ENCODE results near the gene ADM2. TPM values are rescaled to one million over a fixed set of nuclear protein-coding genes. Genes with fewer than 3 reads are reported as not detected.
A peak's percentile ranks its signal among the peaks of the same experiment; 100 is the strongest.

The ADM2 gene
- total RNA-seq, 1 donor from 2014 or later, result 1.7 TPM

DNA sequence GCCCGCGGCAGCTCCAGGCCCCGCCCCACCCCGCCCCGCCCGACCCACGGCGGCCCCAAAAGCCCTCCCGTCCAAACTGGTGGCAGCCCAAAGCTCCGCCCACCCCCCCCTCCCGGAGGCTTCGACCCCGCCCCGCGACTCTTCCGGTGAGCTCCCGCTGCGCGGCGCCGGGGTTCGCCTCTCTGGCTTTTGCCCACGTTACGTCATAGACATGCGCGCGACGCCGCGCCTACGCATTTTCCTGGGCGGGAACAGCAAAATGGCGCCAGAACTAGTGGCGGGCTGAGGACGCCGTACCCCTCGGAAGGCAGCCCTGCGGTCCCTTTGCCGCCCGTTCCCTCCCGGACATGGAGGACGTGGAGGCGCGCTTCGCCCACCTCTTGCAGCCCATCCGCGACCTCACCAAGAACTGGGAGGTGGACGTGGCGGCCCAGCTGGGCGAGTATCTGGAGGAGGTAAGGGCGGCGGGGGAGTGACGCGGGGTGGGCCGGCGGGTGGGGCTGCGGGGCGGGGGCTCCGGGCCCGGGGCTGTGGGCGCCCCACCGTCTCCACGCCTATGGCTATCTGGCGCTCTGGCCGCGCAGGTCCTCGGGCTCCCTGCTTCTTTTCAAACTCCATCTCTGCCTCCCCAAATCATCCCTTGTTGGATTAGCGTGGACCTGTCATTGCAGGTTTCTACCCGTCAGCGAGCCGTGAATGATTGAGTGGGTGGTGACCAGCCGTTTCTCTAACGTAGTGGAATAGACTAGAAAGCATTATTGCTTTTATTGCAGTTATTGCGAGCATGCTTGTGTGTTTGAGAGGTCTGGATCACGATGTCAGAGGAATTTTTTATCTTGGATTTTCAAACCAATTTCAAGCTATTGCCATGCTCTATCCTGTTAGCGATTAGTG lies 26.9 kb downstream of the ADM2 start, which contains the start of gene NCAPH2:
NCAPH2 (plus strand) TSS at position 234 of the 894 bp plus-strand sequence; CDS start at position 348, 114 bp downstream.
- TF ChIP-seq, protein P1, sequence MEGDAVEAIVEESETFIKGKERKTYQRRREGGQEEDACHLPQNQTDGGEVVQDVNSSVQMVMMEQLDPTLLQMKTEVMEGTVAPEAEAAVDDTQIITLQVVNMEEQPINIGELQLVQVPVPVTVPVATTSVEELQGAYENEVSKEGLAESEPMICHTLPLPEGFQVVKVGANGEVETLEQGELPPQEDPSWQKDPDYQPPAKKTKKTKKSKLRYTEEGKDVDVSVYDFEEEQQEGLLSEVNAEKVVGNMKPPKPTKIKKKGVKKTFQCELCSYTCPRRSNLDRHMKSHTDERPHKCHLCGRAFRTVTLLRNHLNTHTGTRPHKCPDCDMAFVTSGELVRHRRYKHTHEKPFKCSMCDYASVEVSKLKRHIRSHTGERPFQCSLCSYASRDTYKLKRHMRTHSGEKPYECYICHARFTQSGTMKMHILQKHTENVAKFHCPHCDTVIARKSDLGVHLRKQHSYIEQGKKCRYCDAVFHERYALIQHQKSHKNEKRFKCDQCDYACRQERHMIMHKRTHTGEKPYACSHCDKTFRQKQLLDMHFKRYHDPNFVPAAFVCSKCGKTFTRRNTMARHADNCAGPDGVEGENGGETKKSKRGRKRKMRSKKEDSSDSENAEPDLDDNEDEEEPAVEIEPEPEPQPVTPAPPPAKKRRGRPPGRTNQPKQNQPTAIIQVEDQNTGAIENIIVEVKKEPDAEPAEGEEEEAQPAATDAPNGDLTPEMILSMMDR (conservative IDR thresholded peaks at IDR 0.05), result no peak
- Mint-ChIP-seq H3K27me3 (ENCODE audit: low read depth) (no peaks in the 10 kb centered on the region), H3K9me3 (no peaks in the 10 kb centered on the region), H3K4me1 (peaks cover 16% of the 10 kb centered on the region), H3K36me3 (ENCODE audit: low read depth) (no peaks in the 10 kb centered on the region), H3K27ac (ENCODE audit: unreplicated experiment) (peak within 1 kb of the TSS; percentile 99), H3K4me3 (peak within 1 kb of the TSS; percentile 95)
- peak; percentile 97 for DNase-seq (ENCODE audit: low read depth, low spot score)

DNA sequence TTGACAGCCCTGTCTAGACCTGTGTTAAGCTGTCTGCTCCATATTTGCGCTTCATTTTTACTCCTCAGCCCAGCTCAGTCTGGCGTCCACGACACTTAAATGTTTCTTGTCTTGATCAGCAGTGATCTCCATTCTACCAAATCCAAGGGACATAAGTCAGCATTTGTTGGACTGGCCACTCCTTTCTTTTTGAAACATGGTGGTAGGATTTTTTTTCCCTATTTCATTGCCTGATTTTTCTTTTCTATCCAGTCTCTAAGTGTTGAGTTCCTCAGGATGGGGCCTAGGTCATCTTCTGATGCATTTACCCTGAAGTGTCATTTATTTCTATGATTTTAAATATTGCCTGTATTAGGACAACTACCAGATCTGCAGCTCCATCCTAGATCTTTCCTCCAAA lies 27.6 kb downstream of the ADM2 start:
- no peaks in the 10 kb centered on the region for H3K36me3 Mint-ChIP-seq (ENCODE audit: low read depth)
- H3K4me3 Mint-ChIP-seq, result peak overlapping the region; percentile 87
- H3K9me3 Mint-ChIP-seq, result no peaks in the 10 kb centered on the region
- H3K27ac Mint-ChIP-seq (ENCODE audit: unreplicated experiment), result peak overlapping the region; percentile 93
- TF ChIP-seq, protein P1 (conservative IDR thresholded peaks at IDR 0.05), result no peak
- no peaks in the 10 kb centered on the region for H3K27me3 Mint-ChIP-seq (ENCODE audit: low read depth)
- no peak for DNase-seq (ENCODE audit: low read depth, low spot score)
- H3K4me1 Mint-ChIP-seq, result peaks cover 16% of the 10 kb centered on the region

DNA sequence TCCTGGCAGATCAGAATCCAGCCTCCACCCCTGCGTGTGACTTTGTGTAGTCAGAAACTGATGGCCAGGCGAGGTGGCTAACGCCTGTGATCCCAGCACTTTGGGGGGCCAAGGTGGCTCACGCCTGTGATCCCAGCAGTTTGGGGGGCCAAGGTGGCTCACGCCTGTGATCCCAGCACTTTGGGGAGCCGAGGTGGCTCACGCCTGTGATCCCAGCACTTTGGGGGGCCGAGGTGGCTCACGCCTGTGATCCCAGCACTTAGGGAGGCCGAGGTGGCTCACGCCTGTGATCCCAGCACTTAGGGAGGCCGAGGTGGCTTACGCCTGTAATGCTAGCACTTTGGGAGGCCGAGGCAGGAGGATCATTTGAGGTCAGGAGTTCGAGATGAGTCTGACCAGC lies 31.8 kb downstream of the ADM2 start:
- TF ChIP-seq, protein P1 (conservative IDR thresholded peaks at IDR 0.05), result no peak
- H3K27me3 Mint-ChIP-seq (ENCODE audit: low read depth), result no peaks in the 10 kb centered on the region
- H3K36me3 Mint-ChIP-seq (ENCODE audit: low read depth), result no peaks in the 10 kb centered on the region
- no peaks in the 10 kb centered on the region for H3K9me3 Mint-ChIP-seq
- no peak overlapping the region for H3K27ac Mint-ChIP-seq (ENCODE audit: unreplicated experiment)
- H3K4me1 Mint-ChIP-seq, result peaks cover 16% of the 10 kb centered on the region
- no peak overlapping the region for H3K4me3 Mint-ChIP-seq
- no peak for DNase-seq (ENCODE audit: low read depth, low spot score)

DNA sequence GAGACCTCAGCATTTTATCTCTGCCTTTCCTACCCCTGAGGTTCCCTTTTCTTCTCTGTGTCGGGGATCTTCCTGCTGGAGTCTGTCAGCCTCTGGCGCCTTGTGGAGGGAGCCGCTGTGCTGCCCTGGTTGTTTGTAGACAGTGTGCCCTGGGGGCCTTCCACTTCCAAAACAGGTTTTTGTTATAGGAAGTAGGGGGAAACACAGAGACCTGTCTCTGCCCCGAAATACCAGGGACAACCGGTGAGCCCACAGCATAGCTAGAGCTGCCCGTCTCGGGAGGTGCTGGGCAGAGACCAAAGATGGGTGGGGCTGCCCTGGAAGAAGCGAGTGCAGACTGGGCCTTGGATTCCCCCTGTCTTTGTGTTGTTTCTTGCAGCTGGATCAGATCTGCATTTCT lies 34.7 kb downstream of the ADM2 start:
- no peaks in the 10 kb centered on the region for H3K36me3 Mint-ChIP-seq (ENCODE audit: low read depth)
- TF ChIP-seq, protein P1 (conservative IDR thresholded peaks at IDR 0.05), result no peak
- H3K4me1 Mint-ChIP-seq, result peaks cover 4% of the 10 kb centered on the region
- peak overlapping the region; percentile 35 for H3K27ac Mint-ChIP-seq (ENCODE audit: unreplicated experiment)
- H3K4me3 Mint-ChIP-seq, result peak overlapping the region; percentile 23
- no peak for DNase-seq (ENCODE audit: low read depth, low spot score)
- no peaks in the 10 kb centered on the region for H3K9me3 Mint-ChIP-seq
- H3K27me3 Mint-ChIP-seq (ENCODE audit: low read depth), result no peaks in the 10 kb centered on the region

DNA sequence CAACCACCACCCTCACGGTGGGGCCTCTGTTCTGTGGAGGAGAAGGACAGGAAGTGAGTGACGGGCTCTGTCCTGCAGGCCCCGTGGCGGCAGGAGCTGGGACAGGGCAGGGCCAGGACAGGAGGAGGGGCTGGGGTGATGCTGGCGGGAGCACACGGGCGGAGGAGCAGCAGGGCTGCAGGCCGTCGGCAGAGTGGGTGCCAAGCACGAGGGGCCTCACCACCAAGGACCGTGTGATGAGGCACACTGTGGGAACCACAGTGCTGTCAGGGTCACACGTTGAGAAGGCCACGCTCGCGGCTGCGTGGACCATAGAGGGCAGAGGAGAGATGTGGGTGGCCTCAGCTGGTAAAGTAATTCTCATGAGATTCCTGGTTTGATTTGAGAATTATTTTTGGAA lies 35.5 kb downstream of the ADM2 start:
- Mint-ChIP-seq H3K9me3 (no peaks in the 10 kb centered on the region), H3K27ac (ENCODE audit: unreplicated experiment) (no peak overlapping the region), H3K27me3 (ENCODE audit: low read depth) (no peaks in the 10 kb centered on the region), H3K36me3 (ENCODE audit: low read depth) (no peaks in the 10 kb centered on the region), H3K4me3 (no peak overlapping the region), H3K4me1 (peaks cover 4% of the 10 kb centered on the region)
- TF ChIP-seq, protein P1 (conservative IDR thresholded peaks at IDR 0.05), result no peak
- no peak for DNase-seq (ENCODE audit: low read depth, low spot score)

All from neural crest cell (in vitro differentiated cells).